H1 (cell line): ENCODE results near the gene SYNE4. TPM values are rescaled to one million over a fixed set of nuclear protein-coding genes. Genes with fewer than 3 reads are reported as not detected.

Experiments
- CTCF ChIA-PET: fragments of 300-600 bp; sonication (Branson Sonifier 250); formaldehyde crosslinking; loops from one replicate; lab custom pipeline; 2021; ENCODE audit not compliant: partially characterized antibody; lab: Charles Lee
- POLR2A ChIA-PET: fragments of 300-600 bp; sonication (Branson Sonifier 250); formaldehyde crosslinking; loops from one replicate; lab custom pipeline; 2021; ENCODE audit warnings: inconsistent platforms; ENCODE audit not compliant: partially characterized antibody; lab: Charles Lee
- DNase-seq, 2 experiments: peaks; one replicate each; pipeline versions ENCODE4 v3.0.0 to v3.0.0-alpha.2; 2010 to 2022; ENCODE audit warnings: low spot score in 2 of 2, low read depth in 1 of 2, mixed read lengths in 1 of 2
- FAIRE-seq: peaks from 2 replicates; lab custom pipeline; 2011; peaks lifted over from hg19 to GRCh38; lab: Jason Lieb, UNC
- H2AFZ ChIP-seq: 2 replicates; pipeline ENCODE4 v1.8.1; 2012; ENCODE audit warnings: low read length, inconsistent platforms
- H2AK5ac ChIP-seq: 2 replicates; pipeline ENCODE4 v1.6.1; 2013; ENCODE audit warnings: low read depth, low read length
- H2BK120ac ChIP-seq: replicated peaks from 2 replicates; pipeline ENCODE3; 2013; ENCODE audit warnings: low read depth, low read length, inconsistent platforms
- H2BK12ac ChIP-seq: 2 replicates; pipeline ENCODE4 v1.6.1; 2013; ENCODE audit warnings: low read depth, low read length
- H2BK15ac ChIP-seq: 2 replicates; pipeline ENCODE4 v1.6.1; 2013; ENCODE audit warnings: low read length
- H2BK20ac ChIP-seq: 2 replicates; pipeline ENCODE4 v1.6.1; 2013; ENCODE audit warnings: low read length
- H2BK5ac ChIP-seq: 2 replicates; pipeline ENCODE4 v1.6.1; 2013; ENCODE audit warnings: low read depth, low read length
- H3K14ac ChIP-seq: 2 replicates; pipeline ENCODE4 v1.6.1; 2013; ENCODE audit warnings: inconsistent platforms; ENCODE audit not compliant: insufficient read length
- H3K18ac ChIP-seq: 2 replicates; pipeline ENCODE4 v1.6.1; 2013; ENCODE audit warnings: low read length; ENCODE audit errors: extremely low read depth
- H3K23ac ChIP-seq: 2 replicates; pipeline ENCODE4 v1.6.1; 2013; ENCODE audit warnings: inconsistent platforms; ENCODE audit not compliant: insufficient read length
- H3K23me2 ChIP-seq: 2 replicates; pipeline ENCODE4 v1.6.1; 2013; ENCODE audit warnings: low read depth, low read length
- H3K27ac ChIP-seq: 2 replicates; pipeline ENCODE4 v1.6.1; 2011; ENCODE audit warnings: low read depth, low read length, inconsistent platforms
- H3K27me3 ChIP-seq, 4 experiments: replicated peaks in 1 of 4; 1 replicate in 1 of 4; 2 replicates in 3 of 4; pipeline versions ENCODE4 v1.6.1 to v1.8.1; 2011 to 2013; ENCODE audit warnings: low read length in 3 of 4, mild to moderate bottlenecking in 3 of 4, inconsistent platforms in 2 of 4, mixed read lengths in 2 of 4, moderate library complexity in 1 of 4; ENCODE audit not compliant: control insufficient read depth in 3 of 4, insufficient read depth in 3 of 4; ENCODE audit errors: extremely low read depth in 1 of 4
- H3K36me3 ChIP-seq, 4 experiments: 2 replicates each; pipeline versions ENCODE4 v1.6.1 to v1.8.1; 2011 to 2013; ENCODE audit warnings: mild to moderate bottlenecking in 4 of 4, low read length in 3 of 4, moderate library complexity in 2 of 4, control low read depth in 1 of 4, inconsistent platforms in 1 of 4; ENCODE audit not compliant: insufficient read depth in 4 of 4, control insufficient read depth in 2 of 4
- H3K4ac ChIP-seq: replicated peaks from 2 replicates; pipeline ENCODE3; 2013; ENCODE audit warnings: low read length, low read depth, mixed read lengths, inconsistent platforms; ENCODE audit not compliant: insufficient read length
- H3K4me1 ChIP-seq, 4 experiments: replicated peaks in 1 of 4; 1 replicate in 1 of 4; 2 replicates in 3 of 4; pipeline versions ENCODE4 v1.6.1 to v1.8.1; 2011 to 2013; ENCODE audit warnings: low read length in 3 of 4, inconsistent platforms in 2 of 4, mixed read lengths in 1 of 4; ENCODE audit not compliant: insufficient read depth in 4 of 4, control insufficient read depth in 3 of 4
- H3K4me2 ChIP-seq, 2 experiments: 2 replicates each; pipeline versions ENCODE4 v1.6.1 to v1.8.1; 2011 to 2013; ENCODE audit warnings: low read depth in 2 of 2, low read length in 2 of 2, control low read depth in 1 of 2, inconsistent platforms in 1 of 2, mild to moderate bottlenecking in 1 of 2; ENCODE audit not compliant: insufficient read depth in 1 of 2
- H3K4me3 ChIP-seq, 4 experiments: fragments of 200-600, 300-600 bp in 1 of 4; sonication (generic), shearing (Covaris generic), sonication (Bioruptor Twin) in 1 of 4; 2 replicates each; pipeline versions ENCODE4 v1.5.1 to v1.8.1; 2011 to 2016; ENCODE audit warnings: low read length in 4 of 4, low read depth in 3 of 4, control low read depth in 2 of 4, inconsistent platforms in 2 of 4, mild to moderate bottlenecking in 2 of 4, mixed read lengths in 1 of 4, moderate library complexity in 1 of 4; ENCODE audit not compliant: insufficient read depth in 2 of 4; ENCODE audit errors: extremely low read depth in 1 of 4
- H3K56ac ChIP-seq: replicated peaks from 2 replicates; pipeline ENCODE3; 2013; ENCODE audit warnings: low read depth, mild to moderate bottlenecking, mixed read lengths, low read length, inconsistent platforms; ENCODE audit not compliant: insufficient read length
- H3K79me1 ChIP-seq: 2 replicates; pipeline ENCODE4 v1.6.1; 2013; ENCODE audit warnings: low read depth, low read length, control low read depth
- H3K79me2 ChIP-seq, 2 experiments: 2 replicates each; pipeline versions ENCODE4 v1.6.1 to v1.8.1; 2012 to 2013; ENCODE audit warnings: low read length in 2 of 2, mild to moderate bottlenecking in 2 of 2, inconsistent platforms in 1 of 2; ENCODE audit not compliant: insufficient read depth in 2 of 2, control insufficient read depth in 1 of 2
- H3K9ac ChIP-seq, 4 experiments: replicated peaks in 1 of 4; 1 replicate in 1 of 4; 2 replicates in 3 of 4; pipeline versions ENCODE4 v1.6.1 to v1.8.1; 2011 to 2013; ENCODE audit warnings: low read depth in 3 of 4, low read length in 3 of 4, control low read depth in 2 of 4, mild to moderate bottlenecking in 2 of 4, moderate library complexity in 2 of 4, inconsistent platforms in 1 of 4; ENCODE audit errors: extremely low read depth in 1 of 4
- H3K9me3 ChIP-seq, 2 experiments: 2 replicates each; pipeline versions ENCODE4 v1.6.1 to v1.8.1; 2012 to 2013; ENCODE audit warnings: mild to moderate bottlenecking in 2 of 2, moderate library complexity in 2 of 2, control low read depth in 1 of 2, inconsistent platforms in 1 of 2, low read depth in 1 of 2, low read length in 1 of 2, mixed read lengths in 1 of 2; ENCODE audit not compliant: insufficient read depth in 2 of 2
- H4K20me1 ChIP-seq, 2 experiments: replicated peaks in 1 of 2; 2 replicates each; pipeline versions ENCODE3 to v1.8.1; 2011 to 2013; ENCODE audit warnings: inconsistent platforms in 2 of 2, low read length in 2 of 2, mild to moderate bottlenecking in 1 of 2; ENCODE audit not compliant: insufficient read depth in 2 of 2, control insufficient read depth in 1 of 2
- H4K5ac ChIP-seq: 2 replicates; pipeline ENCODE4 v1.6.1; 2013; ENCODE audit warnings: low read length, low read depth, mixed read lengths, inconsistent platforms; ENCODE audit not compliant: insufficient read length
- H4K8ac ChIP-seq: 2 replicates; pipeline ENCODE4 v1.8.0; 2013; ENCODE audit warnings: mild to moderate bottlenecking, moderate library complexity, low read length, inconsistent platforms; ENCODE audit not compliant: insufficient read depth; ENCODE audit errors: extremely low read depth
- H4K91ac ChIP-seq: replicated peaks from 2 replicates; pipeline ENCODE3; 2013; ENCODE audit warnings: low read length, mixed read lengths, inconsistent platforms; ENCODE audit not compliant: insufficient read length
- FOSL1 ChIP-seq: IDR thresholded peaks from 2 replicates; pipeline ENCODE4 v1.6.1; 2011; ENCODE audit warnings: mild to moderate bottlenecking, low read depth, low read length, moderate library complexity; ENCODE audit not compliant: insufficient read depth
- GTF2F1 ChIP-seq: IDR thresholded peaks from 2 replicates; pipeline ENCODE4 v1.6.1; 2012; ENCODE audit warnings: low read depth, low read length, improper control_type of control experiment, borderline replicate concordance
- WGBS, 2 experiments: shearing (Covaris generic) in 1 of 2; methylation state at CpG; one replicate each; pipeline versions ENCODE4 v1.1.6 to v1.1.7; 2013 to 2015; ENCODE audit warnings: low lambda C conversion rate in 2 of 2, mixed read lengths in 2 of 2, inconsistent platforms in 1 of 2, low coverage in 1 of 2, missing lambda C conversion rate in 1 of 2; ENCODE audit not compliant: insufficient replicate concordance in 2 of 2, insufficient coverage in 1 of 2, insufficient read length in 1 of 2; ENCODE audit errors: extremely low coverage in 1 of 2, missing lambda C conversion rate in 1 of 2; 5-methylcytosine and 5-hydroxymethylcytosine counted together
- polyA plus RNA-seq, 7 experiments: library from polyadenylated mRNA; depleted of rRNA in 3 of 7; stranded (reverse) in 5 of 7; unstranded in 2 of 7; fragments of >200 nt in 5 of 7; fragments of 200-250 nt in 2 of 7; gene quantifications; 1 replicate in 5 of 7; 2 replicates in 1 of 7; 4 replicates in 1 of 7; pipeline versions ENCODE4 v1.2.1 to v1.2.3, GENCODE V29; 2011 to 2013; ENCODE audit warnings: missing spikeins in 2 of 7, mixed read lengths in 2 of 7
- total RNA-seq: library from RNA; stranded (reverse); fragmentation: NEBNext Ultra II Directional; extraction: Animal tissue kit (Norgen Biotek cat#: 25700); gene quantifications from 2 replicates; pipeline ENCODE4 v1.2.1, GENCODE V29; 2021

SYNE4 gene
- total and polyA plus RNA-seq, 2 of the 8 experiments (the other 6 are each of a cell fraction or from before 2014, with no cell fraction given), result 20.8 to 22.6 TPM

DNA sequence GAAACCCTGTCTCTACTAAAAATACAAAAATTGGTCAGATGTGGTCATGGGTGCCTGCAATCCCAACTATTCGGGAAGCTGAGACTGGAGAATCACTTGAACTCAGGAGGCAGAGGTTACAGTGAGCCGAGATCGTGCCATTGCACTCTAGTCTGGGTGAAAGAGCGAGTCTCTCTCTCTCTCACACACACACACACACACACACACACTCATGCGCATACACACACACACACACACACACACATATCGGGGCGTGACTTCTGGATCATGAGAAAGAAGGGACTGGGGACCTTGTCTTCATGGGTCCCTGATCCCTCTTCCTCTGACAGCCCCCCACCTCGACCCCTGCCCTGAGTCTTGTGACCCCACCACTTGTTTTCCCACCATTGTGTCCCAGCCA, 25.4 kb downstream of the SYNE4 start:
- H3K4me2 ChIP-seq, result no peak overlapping the region
- ChIA-PET POLR2A (interaction anchor here (0.7 to 1.1 kb wide), 3 partner anchors 8 to 477 kb away, joined by 3 read pairs; no protein-coding TSS in a partner anchor), CTCF (interaction anchor here (0.8 to 2.5 kb wide), 2 partner anchors 17 to 25 kb away, joined by 3 to 6 read pairs; no protein-coding TSS in a partner anchor)
- no peak overlapping the region for H2BK120ac ChIP-seq
- peaks cover 0 to 16% (median 13%) of the 10 kb centered on the region in 4 experiments; a peak in 5 of 7 replicates for H3K27me3 ChIP-seq
- H2BK20ac ChIP-seq, result no peak overlapping the region
- H4K5ac ChIP-seq, result no peak overlapping the region
- H3K23ac ChIP-seq, result no peak overlapping the region
- no peak overlapping the region for H2AFZ ChIP-seq
- H3K4me1 ChIP-seq, result peaks cover 0 to 6% (median 3%) of the 10 kb centered on the region in 4 experiments; a peak in 5 of 7 replicates
- H3K9me3 ChIP-seq, result no peaks in the 10 kb centered on the region
- H3K18ac ChIP-seq, result no peak overlapping the region; the same call in 1 of the 2 replicates
- no peak overlapping the region for H3K4me3 ChIP-seq
- H3K14ac ChIP-seq, result no peak overlapping the region
- H4K8ac ChIP-seq, result no peak overlapping the region
- H3K23me2 ChIP-seq, result peaks cover 4% of the 10 kb centered on the region; the same call in 1 of the 2 replicates
- H3K79me1 ChIP-seq, result no peaks in the 10 kb centered on the region
- H3K56ac ChIP-seq, result no peak overlapping the region
- H3K9ac ChIP-seq, result no peak overlapping the region
- FAIRE-seq (no peak), DNase-seq (no peak)
- H3K79me2 ChIP-seq, result no peaks in the 10 kb centered on the region
- no peak overlapping the region for H2BK5ac ChIP-seq
- H3K27ac ChIP-seq, result no peak overlapping the region
- H3K36me3 ChIP-seq, result no peaks in the 10 kb centered on the region
- H3K4ac ChIP-seq, result no peak overlapping the region
- no peak overlapping the region for H2BK15ac ChIP-seq
- TF ChIP-seq FOSL1, result no peak
- no peak for TF ChIP-seq GTF2F1
- TF ChIP-seq, all 59 proteins: peak for 0
- 83% methylated on average over 8 of the region's 8 CpGs; no CpG with 5 or more reads in 1 of the 2 experiments for WGBS, 2 experiments
- Histone ChIP-seq H4K91ac (no peak overlapping the region), H2BK12ac (0 out of 2 replicates have a peak overlapping the region, but pooled peaks have one; percentile 9), H2AK5ac (no peak overlapping the region), H4K20me1 (no peaks in the 10 kb centered on the region)
